Heart left ventricle (tissue), 16 donors: ENCODE measurements around the gene CDC20B. TPM values are rescaled to one million over a fixed set of nuclear protein-coding genes. Genes with fewer than 3 reads are reported as not detected.

Experiments
- ATAC-seq, 4 donors: fragments of 200-7000 bp; cut with Tn5 transposase; one replicate each; pipeline ENCODE4 v1.9.1; 2020 to 2022; ENCODE audit warnings: moderate library complexity in 4 of 4, mild to moderate bottlenecking in 3 of 4, moderate number of reproducible peaks in 1 of 4
- DNase-seq, 5 donors: peaks; one replicate each; pipeline ENCODE4 v3.0.0-alpha.2; 2020
- H3K27ac ChIP-seq, 12 donors: fragments of 200-600 bp; sonication (generic) in 4 of 12; one replicate each; pipeline versions ENCODE4 v1.5.0 to v1.8.0; 2016 to 2022; ENCODE audit warnings: mild to moderate bottlenecking in 2 of 12
- H3K27me3 ChIP-seq, 9 donors: fragments of 200-600 bp; sonication (generic) in 2 of 9; one replicate each; pipeline versions ENCODE4 v1.5.1 to v1.8.0; 2016 to 2022; ENCODE audit warnings: mild to moderate bottlenecking in 3 of 9
- H3K36me3 ChIP-seq, 9 donors: fragments of 200-600 bp; sonication (generic) in 2 of 9; one replicate each; pipeline versions ENCODE4 v1.5.0 to v1.8.0; 2018 to 2022; ENCODE audit warnings: mild to moderate bottlenecking in 2 of 9
- H3K4me1 ChIP-seq, 12 donors: fragments of 200-600 bp; sonication (generic) in 4 of 12; one replicate each; pipeline versions ENCODE4 v1.5.0 to v1.8.0; 2016 to 2022; ENCODE audit warnings: mild to moderate bottlenecking in 3 of 12
- H3K4me3 ChIP-seq, 12 donors: fragments of 200-600 bp; sonication (generic) in 4 of 12; one replicate each; pipeline versions ENCODE4 v1.5.0 to v1.8.0; 2017 to 2022; ENCODE audit warnings: mild to moderate bottlenecking in 9 of 12, moderate library complexity in 4 of 12
- H3K9me3 ChIP-seq, 12 donors: fragments of 200-600 bp; sonication (generic) in 4 of 12; one replicate each; pipeline versions ENCODE4 v1.5.0 to v1.8.0; 2016 to 2022; ENCODE audit warnings: mild to moderate bottlenecking in 1 of 12
- POLR2A ChIP-seq, 2 donors: fragments of 450-650 bp; IDR thresholded peaks; one replicate each; pipeline ENCODE4 v1.6.1; 2017; ENCODE audit warnings: antibody characterized with exemption in 2 of 2, mild to moderate bottlenecking in 2 of 2, moderate library complexity in 2 of 2
- WGBS, 4 donors: extraction: QIAGEN DNeasy Blood & Tissue Kit in 2 of 4; methylation state at CpG; one replicate each; pipeline versions ENCODE4 v1.1.5 to v1.1.7; 2013 to 2018; 5-methylcytosine and 5-hydroxymethylcytosine counted together
- intact Hi-C, 10 donors: fragments of 100-400 bp; cut with DNase I; formaldehyde crosslinking; loops; one replicate each; pipeline versions ENCODE4 v1.11.1 to v1.14.2; 2022
- polyA plus RNA-seq, 2 donors: library from polyadenylated mRNA; stranded (reverse); fragments of 200-250 nt; gene quantifications; one replicate each; pipeline ENCODE4 v1.2.3, GENCODE V29; 2013
- total RNA-seq, 9 donors: library from RNA; depleted of rRNA in 2 of 9; stranded (reverse); fragments of >200 nt in 2 of 9; fragmentation: NEBNext Ultra II Directional in 3 of 9; extraction: Animal tissue kit (Norgen Biotek cat#: 25700) in 3 of 9; gene quantifications; one replicate each; pipeline versions ENCODE4 v1.1.0 to v1.2.4, GENCODE V29; 2016 to 2023
- TF ChIP-seq, protein P1 (sequence below), 12 donors: fragments of 200-600 bp; sonication (generic) in 4 of 12; IDR thresholded peaks; one replicate each; pipeline versions ENCODE4 v1.5.0 to v1.8.0; 2018 to 2022; ENCODE audit warnings: antibody characterized with exemption in 12 of 12, mild to moderate bottlenecking in 5 of 12
- donor health status: ischemic (EF 13 %, LVEDD 7.1; RV severe dilation, severe dysfunction).
- donor health status: healthy with polysubstance abuse.
- donor health status: DM: no; HTN: yes; CAD: no.
- donor health status: DM: no; HTN: no; CAD: no.
- donor health status: ischemic (EF 25% LVEDD 6.9; RV normal size, moderate dysfunction).
- donor health status: ischemic (EF 25% LVEDD 5.7; RV mildly dilated, moderate dysfunction).
- donor health status: healthy.
- donor health status: DM: yes; HTN: yes; CAD: no.
- donor health status: ischemic (EF 35%, LVEDD 5.7; RV mildly dilated, moderate dysfunction).
- donor health status: nonischemic (EF 11% LVEDD 7.7; RV severe dilation, severe dysfunction).
- donor health status: DM: yes; HTN: yes; CAD: no.
- donor health status: PGD.
- donor health status: ischemic (EF 29% LVEDD 5.4; RV normal size, mild dysfunction).
- donor health status: nonischemic (EF 23%, LVEDD 6.1; RV moderate dilation, normal function).

CDC20B gene
- total and polyA plus RNA-seq, 11 donors: not detected

DNA sequence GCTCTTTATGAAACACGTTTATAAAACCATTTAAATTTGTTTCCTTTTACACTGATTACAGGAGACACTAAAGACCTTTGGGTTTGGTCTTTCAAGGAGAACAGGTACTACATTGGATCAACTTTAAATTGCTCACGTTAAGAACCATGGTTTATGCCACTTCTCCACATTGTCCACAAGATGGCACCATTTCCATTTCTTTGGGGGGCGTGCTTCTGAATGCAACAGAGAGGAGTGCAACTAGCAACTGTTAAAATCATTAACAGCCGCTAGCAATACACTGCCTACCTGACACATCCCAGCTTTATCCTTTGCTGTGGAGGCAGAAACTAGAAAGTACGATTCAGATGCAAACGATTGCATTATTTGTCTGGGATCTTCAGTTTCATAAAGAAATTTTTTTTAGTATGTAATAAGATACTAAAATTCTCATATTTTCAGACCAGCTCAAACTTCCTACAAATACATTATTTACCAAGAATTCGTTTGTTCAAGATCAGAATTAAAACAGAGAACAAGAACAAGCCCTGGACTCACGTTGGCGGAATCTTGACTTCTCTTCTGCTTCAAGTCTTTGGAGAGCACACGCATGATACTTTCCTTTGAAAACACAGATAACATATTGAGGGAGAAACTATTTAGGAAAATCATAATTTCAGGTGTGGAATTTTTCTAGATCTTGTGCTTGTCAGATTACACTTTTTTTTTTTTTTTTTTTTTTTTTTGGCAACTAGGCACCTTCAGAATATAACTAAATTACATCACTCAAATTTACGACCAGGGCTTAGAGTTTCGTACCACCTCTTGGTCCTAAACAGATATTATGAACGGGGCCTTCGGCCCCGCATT, 702 bp downstream of the CDC20B start:
- H3K9me3 ChIP-seq: no peaks in the 10 kb centered on the region
- peaks cover 5 to 32% (median 24%) of the 10 kb centered on the region in 12 donors for H3K4me1 ChIP-seq
- H3K36me3 ChIP-seq: no peaks in the 10 kb centered on the region
- 4 to 6% (median 5%) methylated on average over 15 of the region's 15 CpGs for WGBS, 4 donors
- peak overlapping the region; percentile 29 to 63 (median 50) for H3K4me3 ChIP-seq
- peaks cover 26 to 65% (median 43%) of the 10 kb centered on the region in 9 donors for H3K27me3 ChIP-seq
- H3K27ac ChIP-seq: no peak overlapping the region
- intact Hi-C loops: loop anchor here in 6 of 10 donors (2.0 to 10.0 kb wide), 6 partner anchors 53 to 523 kb away; partner anchors contain the start of genes CCNO (in 3 of the 6), DHX29 (in 1 of the 6), MCIDAS (in 1 of the 6) and MTREX (in 1 of the 6)
- DNase-seq: peak in 3 of 5 donors; percentile 30 to 54 (median 33)
- no peak for TF ChIP-seq POLR2A (IDR thresholded peaks at IDR 0.05)
- TF ChIP-seq, protein P1, sequence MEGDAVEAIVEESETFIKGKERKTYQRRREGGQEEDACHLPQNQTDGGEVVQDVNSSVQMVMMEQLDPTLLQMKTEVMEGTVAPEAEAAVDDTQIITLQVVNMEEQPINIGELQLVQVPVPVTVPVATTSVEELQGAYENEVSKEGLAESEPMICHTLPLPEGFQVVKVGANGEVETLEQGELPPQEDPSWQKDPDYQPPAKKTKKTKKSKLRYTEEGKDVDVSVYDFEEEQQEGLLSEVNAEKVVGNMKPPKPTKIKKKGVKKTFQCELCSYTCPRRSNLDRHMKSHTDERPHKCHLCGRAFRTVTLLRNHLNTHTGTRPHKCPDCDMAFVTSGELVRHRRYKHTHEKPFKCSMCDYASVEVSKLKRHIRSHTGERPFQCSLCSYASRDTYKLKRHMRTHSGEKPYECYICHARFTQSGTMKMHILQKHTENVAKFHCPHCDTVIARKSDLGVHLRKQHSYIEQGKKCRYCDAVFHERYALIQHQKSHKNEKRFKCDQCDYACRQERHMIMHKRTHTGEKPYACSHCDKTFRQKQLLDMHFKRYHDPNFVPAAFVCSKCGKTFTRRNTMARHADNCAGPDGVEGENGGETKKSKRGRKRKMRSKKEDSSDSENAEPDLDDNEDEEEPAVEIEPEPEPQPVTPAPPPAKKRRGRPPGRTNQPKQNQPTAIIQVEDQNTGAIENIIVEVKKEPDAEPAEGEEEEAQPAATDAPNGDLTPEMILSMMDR (IDR thresholded peaks at IDR 0.05): peak; percentile 74 to 89 (median 81)
- ATAC-seq: peak; percentile 77 to 86 (median 81)

DNA sequence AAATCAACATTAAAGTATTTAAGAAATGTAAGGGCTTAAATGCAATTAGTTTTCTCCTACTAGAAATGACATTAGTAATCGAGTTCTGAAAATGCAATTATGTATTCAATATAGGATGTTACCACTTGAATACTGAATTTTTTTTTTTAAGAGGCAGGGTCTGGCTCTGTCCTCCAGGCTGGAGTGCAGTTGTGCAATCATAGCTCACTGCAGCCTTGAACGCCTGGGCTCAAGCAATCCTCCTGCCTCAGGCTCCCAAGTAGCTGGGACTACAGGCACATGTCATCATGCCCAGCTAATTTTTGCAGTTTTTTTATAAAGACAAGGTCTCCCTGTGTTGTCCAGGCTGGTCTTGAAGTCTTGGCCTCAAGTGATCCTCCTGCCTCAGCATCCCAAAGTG, 1.5 kb downstream of the CDC20B start:
- no peaks in the 10 kb centered on the region for H3K9me3 ChIP-seq
- peaks cover 2 to 28% (median 22%) of the 10 kb centered on the region in 12 donors for H3K4me1 ChIP-seq
- ATAC-seq (no peak), DNase-seq (no peak)
- intact Hi-C loops: loop anchor here in 6 of 10 donors (5.0 to 10.0 kb wide), 5 partner anchors 53 to 523 kb away; partner anchors contain the start of genes CCNO (in 3 of the 6), DHX29 (in 1 of the 6), MCIDAS (in 1 of the 6) and MTREX (in 1 of the 6)
- no peak overlapping the region for H3K4me3 ChIP-seq
- H3K27me3 ChIP-seq: peaks cover 19 to 57% (median 37%) of the 10 kb centered on the region in 9 donors
- 30 to 41% (median 33%) methylated on average over 2 of the region's 2 CpGs for WGBS, 4 donors
- H3K36me3 ChIP-seq: peaks cover 0 to 4% (median 0%) of the 10 kb centered on the region in 9 donors
- TF ChIP-seq, protein P1 (IDR thresholded peaks at IDR 0.05): no peak
- TF ChIP-seq POLR2A (IDR thresholded peaks at IDR 0.05): no peak
- no peak overlapping the region for H3K27ac ChIP-seq

DNA sequence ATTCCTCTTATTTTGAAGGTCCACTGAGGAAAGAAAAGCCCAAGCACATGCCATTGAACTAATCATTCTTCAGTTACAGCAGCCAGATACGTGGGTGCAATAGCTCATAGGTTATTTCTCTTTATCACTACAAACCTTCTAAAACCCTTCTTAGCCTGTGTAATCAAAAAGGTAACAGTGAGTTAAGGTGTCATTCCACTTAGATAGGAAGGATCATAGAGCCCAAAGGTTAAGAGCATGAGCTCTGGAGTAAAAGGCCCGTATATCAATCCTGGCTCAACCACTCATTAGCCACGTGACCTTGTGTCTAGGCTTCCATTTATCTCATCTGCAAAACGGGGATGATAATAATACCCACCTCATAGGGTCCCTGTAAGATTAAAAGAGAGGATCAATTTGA, 10.3 kb downstream of the CDC20B start:
- DNase-seq: no peak
- Histone ChIP-seq H3K9me3 (no peaks in the 10 kb centered on the region), H3K27ac (no peak overlapping the region), H3K4me3 (no peak overlapping the region), H3K4me1 (peaks cover 0 to 6% (median 2%) of the 10 kb centered on the region in 12 donors), H3K36me3 (peaks cover 0 to 25% (median 5%) of the 10 kb centered on the region in 9 donors), H3K27me3 (peaks cover 0 to 9% (median 0%) of the 10 kb centered on the region in 9 donors)
- 73 to 79% (median 75%) methylated on average over 4 of the region's 4 CpGs for WGBS, 4 donors
- intact Hi-C loops: loop anchor here in 2 of 10 donors (10.0 kb wide), 2 partner anchors 532 to 648 kb away; partner anchors contain the start of gene SNX18 (in 1 of the 2)
- TF ChIP-seq, protein P1 (IDR thresholded peaks at IDR 0.05): no peak
- no peak for TF ChIP-seq POLR2A (IDR thresholded peaks at IDR 0.05)
- ATAC-seq: no peak
